CD4-positive, alpha-beta memory T cell (primary cell): ENCODE results near the gene ISOC1. TPM values are rescaled to one million over a fixed set of nuclear protein-coding genes. Genes with fewer than 3 reads are reported as not detected.
A peak's percentile ranks its signal among the peaks of the same experiment; 100 is the strongest.

Experiments
- CTCF ChIA-PET: fragments of 350-600 bp; sonication (Branson Sonifier 250); formaldehyde crosslinking; loops from one replicate; lab custom pipeline; 2021; ENCODE audit warnings: inconsistent platforms; ENCODE audit not compliant: partially characterized antibody; lab: Charles Lee
- POLR2A ChIA-PET: fragments of 350-600 bp; sonication (Branson Sonifier 250); formaldehyde crosslinking; loops from one replicate; lab custom pipeline; 2021; ENCODE audit not compliant: partially characterized antibody; lab: Charles Lee
- DNase-seq, 5 donors: peaks; one replicate each; pipeline versions ENCODE4 v3.0.0 to v3.0.0-alpha.2; 2020 to 2022; ENCODE audit warnings: mixed read lengths in 1 of 5
- H3K27ac ChIP-seq: one replicate; pipeline ENCODE4 v1.7.0; 2013; ENCODE audit warnings: low read depth, low read length
- H3K27me3 ChIP-seq: 2 replicates; pipeline ENCODE4 v1.7.0; 2013; ENCODE audit warnings: mild to moderate bottlenecking, low read length, moderate library complexity; ENCODE audit not compliant: insufficient read depth
- H3K36me3 ChIP-seq: 2 replicates; pipeline ENCODE4 v1.7.0; 2013; ENCODE audit warnings: mild to moderate bottlenecking, low read length, moderate library complexity; ENCODE audit not compliant: insufficient read depth
- H3K4me1 ChIP-seq: 2 replicates; pipeline ENCODE4 v1.7.0; 2013; ENCODE audit warnings: mild to moderate bottlenecking, low read length, moderate library complexity; ENCODE audit not compliant: insufficient read depth
- H3K4me3 ChIP-seq, 2 donors: one replicate each; pipeline ENCODE4 v1.7.0; 2013; ENCODE audit warnings: low read length in 2 of 2, mild to moderate bottlenecking in 1 of 2
- H3K9me3 ChIP-seq, 2 donors: one replicate each; pipeline ENCODE4 v1.7.0; 2013; ENCODE audit warnings: low read length in 2 of 2, control low read depth in 1 of 2; ENCODE audit not compliant: control insufficient read depth in 1 of 2
- H3K27ac Mint-ChIP-seq, 7 donors: one replicate each; pipeline ENCODE4 v1.8.0; 2020 to 2021; ENCODE audit warnings: mixed read lengths in 7 of 7, mild to moderate bottlenecking in 6 of 7, inconsistent platforms in 3 of 7, moderate library complexity in 3 of 7
- H3K27me3 Mint-ChIP-seq, 2 donors: one replicate each; pipeline ENCODE4 v1.8.0; 2020 to 2021; ENCODE audit warnings: mixed read lengths in 2 of 2
- H3K36me3 Mint-ChIP-seq, 2 donors: one replicate each; pipeline ENCODE4 v1.8.0; 2020 to 2021; ENCODE audit warnings: mixed read lengths in 2 of 2, inconsistent platforms in 1 of 2, mild to moderate bottlenecking in 1 of 2
- H3K4me1 Mint-ChIP-seq, 4 donors: one replicate each; pipeline ENCODE4 v1.8.0; 2020 to 2021; ENCODE audit warnings: mixed read lengths in 4 of 4, mild to moderate bottlenecking in 1 of 4
- H3K4me3 Mint-ChIP-seq, 8 donors: one replicate each; pipeline ENCODE4 v1.8.0; 2020 to 2021; ENCODE audit warnings: mixed read lengths in 8 of 8, mild to moderate bottlenecking in 7 of 8, moderate library complexity in 6 of 8, inconsistent platforms in 3 of 8
- H3K9me3 Mint-ChIP-seq, 8 donors: one replicate each; pipeline ENCODE4 v1.8.0; 2020 to 2021; ENCODE audit warnings: mixed read lengths in 8 of 8, mild to moderate bottlenecking in 5 of 8, inconsistent platforms in 3 of 8, moderate library complexity in 1 of 8
- intact Hi-C: fragments of 100-400 bp; cut with micrococcal nuclease; formaldehyde crosslinking; loops from one replicate; pipeline ENCODE4 v1.15.1; 2023
- polyA plus RNA-seq, 2 donors: library from polyadenylated mRNA; unstranded; fragments of 300-500 nt; fragmentation: Illumina TruSeq; gene quantifications; one replicate each; pipeline ENCODE4 v1.2.3, GENCODE V29; 2021
- total RNA-seq, 2 experiments: library from RNA; stranded (reverse); gene quantifications; one replicate each; pipeline ENCODE4 v1.2.3, GENCODE V29; 2021

ISOC1 gene
- total and polyA plus RNA-seq, 4 experiments from 2014 or later: 13.7 to 36.1 (median 22.3) TPM

- H3K36me3 ChIP-seq: no peaks in the 10 kb centered on the region
- no peaks in the 10 kb centered on the region for H3K27me3 ChIP-seq
- Mint-ChIP-seq H3K27ac (peak overlapping the region in 1 of 7 donors; percentile 20), H3K4me3 (no peak overlapping the region), H3K9me3 (no peaks in the 10 kb centered on the region), H3K27me3 (peaks cover 9 to 17% of the 10 kb centered on the region in 2 donors), H3K36me3 (no peaks in the 10 kb centered on the region), H3K4me1 (no peaks in the 10 kb centered on the region)
- ChIA-PET CTCF (interaction anchor here (0.9 kb wide), 1 partner anchor 17 kb away, joined by 4 read pairs; the partner anchor contains the start of gene ISOC1), POLR2A (no interaction called here)
- no peaks in the 10 kb centered on the region for H3K9me3 ChIP-seq
- intact Hi-C loops: no loop called here
- DNase-seq: no peak
- no peak overlapping the region for H3K4me3 ChIP-seq
- no peak overlapping the region for H3K27ac ChIP-seq
- no peaks in the 10 kb centered on the region for H3K4me1 ChIP-seq
Measured at GRCh38 chr5:129077433-129078075, 17.0 kb upstream of the ISOC1 start.

- Mint-ChIP-seq H3K27me3 (peaks cover 7 to 16% of the 10 kb centered on the region in 2 donors), H3K9me3 (peaks cover 0 to 2% (median 0%) of the 10 kb centered on the region in 8 donors), H3K4me1 (no peaks in the 10 kb centered on the region), H3K36me3 (no peaks in the 10 kb centered on the region), H3K4me3 (no peak overlapping the region), H3K27ac (no peak overlapping the region)
- H3K4me1 ChIP-seq: no peaks in the 10 kb centered on the region
- ChIA-PET POLR2A (no interaction called here), CTCF (no interaction called here)
- no peaks in the 10 kb centered on the region for H3K27me3 ChIP-seq
- H3K36me3 ChIP-seq: no peaks in the 10 kb centered on the region
- no peak overlapping the region for H3K4me3 ChIP-seq
- DNase-seq: no peak
- intact Hi-C loops: no loop called here
- no peaks in the 10 kb centered on the region for H3K9me3 ChIP-seq
- H3K27ac ChIP-seq: no peak overlapping the region
Measured at GRCh38 chr5:129078247-129078646, 16.3 kb upstream of the ISOC1 start.

GRCh38 chr5:129078660-129079059 is 15.9 kb upstream of the ISOC1 start:
- Histone ChIP-seq H3K36me3 (no peaks in the 10 kb centered on the region), H3K4me3 (no peak overlapping the region), H3K27ac (no peak overlapping the region), H3K27me3 (no peaks in the 10 kb centered on the region), H3K4me1 (no peaks in the 10 kb centered on the region), H3K9me3 (no peaks in the 10 kb centered on the region)
- H3K27me3 Mint-ChIP-seq: peaks cover 7 to 15% of the 10 kb centered on the region in 2 donors
- H3K27ac Mint-ChIP-seq: no peak overlapping the region
- H3K4me1 Mint-ChIP-seq: no peaks in the 10 kb centered on the region
- no peak overlapping the region for H3K4me3 Mint-ChIP-seq
- POLR2A ChIA-PET: no interaction called here
- peaks cover 0 to 2% (median 0%) of the 10 kb centered on the region in 8 donors for H3K9me3 Mint-ChIP-seq
- intact Hi-C loops: no loop called here
- no peak for DNase-seq
- CTCF ChIA-PET: no interaction called here
- no peaks in the 10 kb centered on the region for H3K36me3 Mint-ChIP-seq

GRCh38 chr5:129079496-129079895 is 15.1 kb upstream of the ISOC1 start:
- POLR2A ChIA-PET: no interaction called here
- intact Hi-C loops: no loop called here
- H3K9me3 Mint-ChIP-seq: peaks cover 0 to 2% (median 0%) of the 10 kb centered on the region in 8 donors

GRCh38 chr5:129080766-129081165 is 13.8 kb upstream of the ISOC1 start:
- peaks cover 7 to 11% of the 10 kb centered on the region in 2 donors for H3K27me3 Mint-ChIP-seq
- no peak overlapping the region for H3K4me3 Mint-ChIP-seq
- Histone ChIP-seq H3K27me3 (no peaks in the 10 kb centered on the region), H3K4me1 (no peaks in the 10 kb centered on the region), H3K4me3 (no peak overlapping the region), H3K36me3 (no peaks in the 10 kb centered on the region), H3K9me3 (no peaks in the 10 kb centered on the region), H3K27ac (no peak overlapping the region)
- ChIA-PET CTCF (no interaction called here), POLR2A (no interaction called here)
- H3K27ac Mint-ChIP-seq: no peak overlapping the region
- no peaks in the 10 kb centered on the region for H3K4me1 Mint-ChIP-seq
- peaks cover 0 to 2% (median 0%) of the 10 kb centered on the region in 8 donors for H3K9me3 Mint-ChIP-seq
- DNase-seq: no peak
- H3K36me3 Mint-ChIP-seq: no peaks in the 10 kb centered on the region
- intact Hi-C loops: no loop called here

More at GRCh38 chr5:129079496-129079895, 15.1 kb upstream of the ISOC1 start:
- Mint-ChIP-seq H3K4me3 (no peak overlapping the region), H3K4me1 (no peaks in the 10 kb centered on the region), H3K27ac (no peak overlapping the region), H3K27me3 (peaks cover 7 to 10% of the 10 kb centered on the region in 2 donors), H3K36me3 (no peaks in the 10 kb centered on the region)
- no peaks in the 10 kb centered on the region for H3K4me1 ChIP-seq
- H3K36me3 ChIP-seq: no peaks in the 10 kb centered on the region
- CTCF ChIA-PET: no interaction called here
- DNase-seq: no peak
- H3K27ac ChIP-seq: no peak overlapping the region
- no peaks in the 10 kb centered on the region for H3K9me3 ChIP-seq
- H3K27me3 ChIP-seq: no peaks in the 10 kb centered on the region
- no peak overlapping the region for H3K4me3 ChIP-seq

- ChIA-PET POLR2A (no interaction called here), CTCF (no interaction called here)
- Histone ChIP-seq H3K9me3 (no peaks in the 10 kb centered on the region), H3K4me3 (no peak overlapping the region), H3K36me3 (no peaks in the 10 kb centered on the region), H3K4me1 (no peaks in the 10 kb centered on the region), H3K27ac (no peak overlapping the region), H3K27me3 (no peaks in the 10 kb centered on the region)
- H3K27ac Mint-ChIP-seq: no peak overlapping the region
- intact Hi-C loops: no loop called here
- no peaks in the 10 kb centered on the region for H3K4me1 Mint-ChIP-seq
- no peak overlapping the region for H3K4me3 Mint-ChIP-seq
- no peak for DNase-seq
- H3K27me3 Mint-ChIP-seq: peaks cover 9 to 11% of the 10 kb centered on the region in 2 donors
- peaks cover 0 to 2% (median 0%) of the 10 kb centered on the region in 8 donors for H3K9me3 Mint-ChIP-seq
- H3K36me3 Mint-ChIP-seq: no peaks in the 10 kb centered on the region
Measured at GRCh38 chr5:129082225-129083136, 12.1 kb upstream of the ISOC1 start.
